ENCODE results near the gene ITPKB.

DNA sequence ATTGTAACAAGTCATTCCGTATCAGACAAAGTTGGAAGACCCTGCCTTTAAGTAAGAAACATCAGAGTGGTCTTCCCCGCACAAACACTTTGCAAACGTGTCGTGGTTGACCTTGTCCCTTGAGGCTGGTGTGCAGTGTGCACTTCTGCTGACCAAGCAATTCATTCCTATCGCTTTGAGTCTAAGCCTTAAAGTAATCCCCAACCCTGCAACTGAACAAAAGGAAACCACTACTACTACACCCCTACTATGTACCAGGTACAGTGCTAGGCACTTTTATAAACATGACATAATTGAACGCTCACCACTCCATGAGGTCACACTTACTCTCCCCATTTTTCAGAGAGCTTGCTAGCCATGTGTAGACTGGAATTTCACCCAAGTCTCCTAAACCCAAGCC, 10.6 kb downstream of the ITPKB start:
- TF ChIP-seq, protein P1, sequence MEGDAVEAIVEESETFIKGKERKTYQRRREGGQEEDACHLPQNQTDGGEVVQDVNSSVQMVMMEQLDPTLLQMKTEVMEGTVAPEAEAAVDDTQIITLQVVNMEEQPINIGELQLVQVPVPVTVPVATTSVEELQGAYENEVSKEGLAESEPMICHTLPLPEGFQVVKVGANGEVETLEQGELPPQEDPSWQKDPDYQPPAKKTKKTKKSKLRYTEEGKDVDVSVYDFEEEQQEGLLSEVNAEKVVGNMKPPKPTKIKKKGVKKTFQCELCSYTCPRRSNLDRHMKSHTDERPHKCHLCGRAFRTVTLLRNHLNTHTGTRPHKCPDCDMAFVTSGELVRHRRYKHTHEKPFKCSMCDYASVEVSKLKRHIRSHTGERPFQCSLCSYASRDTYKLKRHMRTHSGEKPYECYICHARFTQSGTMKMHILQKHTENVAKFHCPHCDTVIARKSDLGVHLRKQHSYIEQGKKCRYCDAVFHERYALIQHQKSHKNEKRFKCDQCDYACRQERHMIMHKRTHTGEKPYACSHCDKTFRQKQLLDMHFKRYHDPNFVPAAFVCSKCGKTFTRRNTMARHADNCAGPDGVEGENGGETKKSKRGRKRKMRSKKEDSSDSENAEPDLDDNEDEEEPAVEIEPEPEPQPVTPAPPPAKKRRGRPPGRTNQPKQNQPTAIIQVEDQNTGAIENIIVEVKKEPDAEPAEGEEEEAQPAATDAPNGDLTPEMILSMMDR (IDR thresholded peaks at IDR 0.05; ENCODE audit: borderline replicate concordance, extremely low read depth, low read length, poor library complexity, severe bottlenecking) = no peak
- no peak for TF ChIP-seq EZH2 (IDR thresholded peaks at IDR 0.05; ENCODE audit: borderline replicate concordance, low read depth, low read length, severe bottlenecking)

Data from DND-41 (cell line).